ENCODE measurements around the gene HEXD.

HEXD gene

DNA sequence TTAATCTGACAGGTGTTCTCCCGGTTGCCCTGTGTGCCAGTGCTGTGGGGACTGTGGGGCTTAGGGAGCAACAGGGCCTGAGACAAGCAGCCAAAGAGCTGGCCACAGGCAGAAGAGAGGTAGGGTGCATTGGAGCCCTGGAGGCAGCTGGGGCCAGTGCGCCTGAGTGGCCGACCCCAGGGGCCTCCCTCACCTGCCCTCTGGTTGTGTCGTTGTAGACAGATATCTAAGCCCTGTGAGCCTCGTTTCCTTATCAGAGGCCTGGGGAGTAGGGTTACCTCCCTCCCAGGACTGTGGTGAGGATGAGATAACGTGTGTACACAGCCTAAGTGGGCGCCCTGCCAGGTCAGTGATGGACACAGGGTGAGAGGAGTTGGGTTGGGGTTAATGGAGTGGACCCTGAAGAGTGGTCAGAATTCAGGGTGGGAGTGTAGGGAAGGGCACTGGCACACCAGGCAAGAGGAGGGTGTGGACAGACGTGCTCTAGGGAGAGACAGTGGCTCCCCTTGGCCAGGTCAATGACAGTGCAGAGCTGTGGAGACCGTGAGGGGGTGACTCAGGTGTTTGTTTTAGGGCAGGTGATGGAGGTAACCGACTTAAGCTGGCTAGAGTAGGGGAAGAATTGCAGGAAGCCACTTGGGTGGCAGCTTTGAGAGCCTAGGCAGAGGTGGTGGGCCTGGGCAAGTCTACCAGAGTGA lies 43.8 kb downstream of the HEXD start:
- DNase-seq: peak; percentile 83

- DNase-seq: no peak
Observed at GRCh38 chr17:82463391-82463790, 45.2 kb downstream of the HEXD start.

DNA sequence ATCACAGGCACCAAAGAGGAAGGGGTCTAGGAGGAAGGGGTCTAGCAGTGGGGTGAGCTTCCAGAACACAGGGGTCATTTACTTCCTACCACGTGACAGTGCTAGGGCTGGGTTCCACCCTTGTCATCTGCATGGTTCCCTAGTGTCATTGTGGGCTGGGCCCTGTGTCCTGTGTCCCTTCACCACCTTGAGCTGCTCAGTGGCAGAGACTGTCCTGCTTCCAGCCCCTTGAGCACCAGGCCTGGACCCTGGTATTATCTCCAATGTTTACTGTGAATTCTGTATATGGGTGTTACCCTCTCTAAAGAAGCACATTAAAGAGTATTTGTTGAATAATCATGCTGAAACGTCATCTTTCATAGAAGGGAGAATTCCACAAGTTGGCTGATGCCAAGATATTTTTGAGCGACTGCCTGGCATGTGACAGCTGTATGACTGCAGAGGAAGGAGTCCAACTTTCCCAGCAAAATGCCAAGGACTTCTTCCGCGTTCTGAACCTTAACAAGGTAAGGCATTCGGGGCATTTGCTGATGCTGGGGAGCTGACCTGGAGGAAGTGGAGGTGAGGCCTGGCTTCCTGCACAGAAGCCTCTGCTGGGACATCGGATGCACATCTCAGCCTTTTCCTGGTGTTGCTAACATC lies 45.9 kb downstream of the HEXD start:
- no peak for DNase-seq

GRCh38 chr17:82464567-82464929 lies 46.4 kb downstream of the HEXD start:
- no peak for DNase-seq

DNA sequence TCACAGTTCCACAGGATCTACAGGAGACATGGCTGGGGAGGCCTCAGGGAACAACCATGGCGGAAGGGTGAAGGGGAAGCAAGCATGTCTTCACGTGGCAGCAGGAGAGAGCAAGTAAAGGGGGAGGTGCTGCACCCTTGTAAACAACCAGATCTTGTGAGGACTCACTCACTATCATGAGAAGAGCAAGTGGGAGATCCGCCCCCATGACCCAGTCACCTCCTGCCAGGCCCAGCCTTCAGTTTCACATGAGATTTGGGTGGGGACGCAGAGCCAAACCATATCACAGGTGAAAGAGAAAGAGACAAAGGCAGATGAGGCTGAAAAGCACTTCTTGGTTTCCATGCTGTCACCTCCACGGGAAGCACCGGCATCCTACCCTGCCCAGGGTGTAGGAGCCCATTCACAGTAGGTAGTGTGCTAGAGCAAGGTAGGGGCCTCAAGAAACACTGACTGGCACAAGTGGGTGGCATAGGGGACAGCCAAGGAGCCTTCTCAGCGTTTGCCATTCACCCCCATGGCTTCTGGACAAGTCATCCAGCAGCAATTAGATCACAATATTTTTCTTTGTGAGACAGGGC lies 47.0 kb downstream of the HEXD start:
- DNase-seq: no peak

GRCh38 chr17:82468692-82469091 lies 50.5 kb downstream of the HEXD start:
- DNase-seq: no peak

GRCh38 chr17:82470065-82470464 lies 51.9 kb downstream of the HEXD start:
- no peak for DNase-seq

GRCh38 chr17:82474223-82475010 lies 56.3 kb downstream of the HEXD start:
- DNase-seq: no peak

DNA sequence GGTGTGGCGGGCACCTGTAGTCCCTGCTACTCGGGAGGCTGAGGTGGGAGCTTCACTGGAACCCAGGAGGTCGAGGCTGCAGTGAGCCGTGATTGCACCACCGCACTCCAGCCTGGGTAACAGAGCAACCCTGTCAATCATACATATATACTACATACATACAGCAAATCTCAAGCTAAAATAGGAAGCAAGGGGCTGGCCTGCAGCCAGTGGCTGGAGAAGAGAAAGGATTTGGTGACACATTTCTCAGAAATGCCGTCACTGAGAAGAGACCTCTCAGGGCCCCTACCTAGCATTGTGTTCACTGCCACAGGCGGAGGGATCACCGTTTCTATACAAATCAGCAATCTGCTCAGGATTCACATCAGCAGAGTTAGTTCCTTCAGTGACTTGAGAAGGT lies 57.3 kb downstream of the HEXD start:
- no peak for DNase-seq

- DNase-seq: no peak
Observed at GRCh38 chr17:82477934-82478333, 59.8 kb downstream of the HEXD start.

DNA sequence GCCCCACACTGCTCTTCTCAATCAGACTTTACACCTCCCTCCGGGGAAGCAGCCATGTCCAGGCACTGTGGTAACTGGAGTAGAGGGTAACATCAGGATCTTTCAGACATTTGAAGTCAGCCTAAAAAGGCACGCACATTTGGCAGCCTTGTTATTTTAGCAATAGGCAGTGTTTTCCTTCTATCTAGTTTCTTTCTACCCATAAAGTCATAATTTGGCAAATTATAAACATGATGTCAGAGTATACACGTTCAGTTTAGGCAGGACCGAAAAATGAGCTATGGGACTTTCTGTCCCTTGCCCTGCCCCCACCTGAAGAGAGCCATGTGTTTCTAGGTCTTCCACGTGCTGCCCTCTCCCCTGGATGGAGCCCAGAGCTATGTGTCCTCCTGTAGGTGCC lies 61.5 kb downstream of the HEXD start:
- DNase-seq: no peak

DNA sequence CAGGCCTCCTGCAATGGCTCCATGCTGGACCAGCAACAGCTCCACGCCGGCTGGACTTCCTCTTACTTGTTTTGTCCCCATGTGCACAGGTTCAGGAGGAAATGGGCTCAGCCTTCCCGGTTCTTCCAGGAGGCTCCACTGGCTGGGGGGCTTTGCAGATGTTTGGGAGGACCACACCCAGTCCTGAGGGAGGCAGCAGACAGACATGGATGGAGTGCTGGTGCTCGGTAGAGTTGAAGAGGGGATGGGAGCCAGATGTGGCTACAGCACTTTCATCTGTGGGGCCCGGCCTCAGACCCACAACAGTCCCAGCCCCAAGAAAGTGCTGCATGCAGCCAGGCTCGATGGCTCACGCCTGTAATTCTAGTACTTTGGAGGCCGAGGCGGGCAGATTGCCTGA lies 62.2 kb downstream of the HEXD start:
- DNase-seq: no peak

GRCh38 chr17:82483204-82483660 lies 65.1 kb downstream of the HEXD start:
- no peak for DNase-seq

DNA sequence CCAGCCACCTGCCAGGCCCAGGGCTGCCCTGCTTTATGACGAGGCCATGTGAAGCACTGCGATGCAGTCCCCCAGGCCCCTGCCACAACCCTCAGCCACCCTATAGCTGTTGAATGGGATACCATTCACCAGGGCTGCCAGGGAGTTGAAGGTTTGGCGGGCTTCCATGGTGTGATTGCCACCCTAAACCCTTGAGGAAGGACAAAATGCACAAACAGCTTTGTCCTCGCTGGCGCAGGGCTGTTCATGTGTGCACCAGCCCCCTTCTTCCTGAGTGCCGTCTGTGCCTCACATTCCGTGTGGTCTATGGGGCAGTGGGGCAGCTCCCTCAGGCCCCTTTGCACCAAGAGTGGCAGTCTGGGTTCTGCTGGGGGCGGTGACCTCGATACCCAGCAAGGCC lies 65.7 kb downstream of the HEXD start:
- DNase-seq: no peak

- no peak for DNase-seq
Observed at GRCh38 chr17:82486231-82487094, 68.3 kb downstream of the HEXD start.

DNA sequence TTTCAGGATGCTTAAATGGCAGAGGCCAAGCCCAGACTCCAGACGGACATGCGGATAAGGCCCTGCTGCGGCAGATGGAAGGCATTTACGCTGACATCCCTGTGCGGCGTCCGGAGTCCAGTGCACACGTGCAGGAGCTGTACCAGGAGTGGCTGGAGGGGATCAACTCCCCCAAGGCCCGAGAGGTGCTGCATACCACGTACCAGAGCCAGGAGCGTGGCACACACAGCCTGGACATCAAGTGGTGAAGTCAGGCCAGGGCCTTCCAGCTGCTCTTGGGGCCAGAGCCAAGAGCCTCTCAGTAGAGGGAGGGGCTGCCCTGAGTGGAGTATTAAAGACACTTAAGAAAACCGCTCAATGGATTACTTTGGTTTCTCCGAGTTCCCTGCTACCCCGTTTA lies 69.8 kb downstream of the HEXD start:
- no peak for DNase-seq

- no peak for DNase-seq
Observed at GRCh38 chr17:82489117-82489516, 71.0 kb downstream of the HEXD start.

- DNase-seq: no peak
Observed at GRCh38 chr17:82489851-82490511, 71.8 kb downstream of the HEXD start.

DNA sequence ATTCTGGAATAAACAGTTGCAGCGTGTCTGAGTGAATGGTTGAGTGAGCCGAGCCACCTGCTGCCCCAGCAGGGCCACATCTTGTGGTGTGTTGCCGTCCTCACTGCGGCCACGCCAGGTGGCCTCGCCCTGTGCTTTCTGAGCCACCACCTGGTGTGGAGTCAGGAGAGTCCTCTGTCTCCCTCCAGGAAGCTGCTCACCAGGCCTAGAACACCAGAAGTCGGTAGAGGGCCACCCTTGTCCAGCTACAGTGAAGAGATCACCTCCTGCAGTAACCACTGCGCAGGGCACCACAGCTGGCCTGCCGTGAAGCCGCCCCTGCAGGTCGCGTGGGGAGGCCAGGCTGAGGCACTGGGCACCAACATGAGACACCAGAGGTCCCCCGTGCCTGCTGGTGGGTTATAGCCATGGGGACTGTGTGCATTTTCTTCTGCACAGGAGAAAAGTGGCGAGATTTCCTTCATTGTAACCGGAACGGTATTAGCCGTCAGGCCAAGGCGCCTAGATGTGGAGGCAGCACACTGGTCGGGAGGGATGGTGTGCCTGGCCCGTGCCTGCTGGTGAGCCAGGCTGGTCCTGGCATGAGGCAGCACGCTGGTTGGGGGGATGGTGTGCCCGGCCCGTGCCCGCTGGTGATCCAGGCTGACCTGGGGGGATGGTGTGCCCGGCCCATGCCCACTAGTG lies 72.5 kb downstream of the HEXD start:
- peak; percentile 64 for DNase-seq

DNA sequence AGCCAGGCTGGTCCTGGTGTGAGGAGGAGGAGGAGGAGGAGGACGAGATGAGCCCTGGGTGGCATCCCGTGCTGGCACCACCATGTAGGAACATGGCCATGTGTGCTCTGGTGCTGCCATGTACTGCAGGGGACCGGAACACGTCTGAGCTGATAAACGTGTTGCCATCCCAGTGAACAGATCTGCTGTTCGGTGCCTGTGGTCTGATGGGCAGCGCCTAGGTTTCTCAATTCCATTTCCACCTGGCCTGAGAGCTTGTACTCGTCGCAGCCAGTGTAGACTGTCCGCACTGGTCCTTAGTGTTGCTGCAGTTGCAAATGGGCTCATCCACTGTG lies 73.0 kb downstream of the HEXD start:
- DNase-seq: no peak

DNA sequence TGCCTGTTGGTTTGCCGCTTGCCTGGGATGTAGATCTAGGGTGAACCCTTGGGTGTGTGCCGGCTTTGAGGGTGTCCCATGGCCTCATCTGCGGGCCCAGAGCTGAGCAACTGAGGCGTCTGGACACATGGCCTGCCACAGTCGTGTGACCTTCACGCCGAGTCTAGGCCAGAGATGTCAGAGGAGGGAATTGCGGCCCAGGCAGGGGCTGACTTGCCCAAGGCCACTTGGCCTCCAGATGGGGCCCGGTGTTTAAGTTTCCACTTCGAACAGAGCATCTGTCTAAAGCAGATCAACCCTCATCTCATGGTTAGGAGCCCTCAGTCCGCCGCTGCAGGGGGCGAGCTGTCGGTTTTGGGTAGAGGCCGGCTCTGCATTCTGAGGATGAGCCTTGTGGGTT lies 73.4 kb downstream of the HEXD start:
- no peak for DNase-seq
